PC-9 (cell line): Measurements from ENCODE around the gene ARSG.

ENCODE experiments used
- CTCF ChIP-seq: fragments of 200-600 bp; sonication (generic); conservative IDR thresholded peaks from 2 replicates; pipeline ENCODE4 v1.6.1; 2017; ENCODE audit warnings: mixed run types, antibody characterized with exemption, mild to moderate bottlenecking, moderate library complexity
- EZH2 ChIP-seq: fragments of 200-600 bp; sonication (generic); IDR thresholded peaks from 2 replicates; pipeline ENCODE4 v1.8.0; 2017; ENCODE audit warnings: antibody characterized with exemption, low read depth

- TF ChIP-seq CTCF (no peak), EZH2 (no peak)
Observed at GRCh38 chr17:68299817-68300216, 8.5 kb downstream of the ARSG start.
